ENCODE measurements around the gene SYAP1.

- no peak for TF ChIP-seq POLR2AphosphoS5 (IDR thresholded peaks at IDR 0.05; ENCODE audit: low read depth, low read length)
- TF ChIP-seq TAF1 (IDR thresholded peaks at IDR 0.05; ENCODE audit: borderline replicate concordance, insufficient read depth, low read length) = no peak
- no peak for TF ChIP-seq REST (IDR thresholded peaks at IDR 0.05; ENCODE audit: insufficient read depth in 1 of 2, low read depth in 2 of 2, low read length in 2 of 2)
These were observed 7.4 kb upstream of the SYAP1 start for GRCh38 chrX:16711893-16712547.
